Small intestine (tissue), 7 donors: ENCODE results near the gene SLC66A2. TPM values are rescaled to one million over a fixed set of nuclear protein-coding genes. Genes with fewer than 3 reads are reported as not detected.

ENCODE experiments used
- DNase-seq, 2 donors: peaks; one replicate each; pipeline versions ENCODE4 v3.0.0 to v3.0.0-alpha.2; 2013
- FAIRE-seq: peaks from 2 replicates; lab custom pipeline; 2012; peaks lifted over from hg19 to GRCh38; lab: Jason Lieb, UNC
- H3K27ac ChIP-seq, 3 donors: one replicate each; pipeline ENCODE4 v1.5.1; 2013; ENCODE audit warnings: low read length in 2 of 3, mild to moderate bottlenecking in 2 of 3, control low read depth in 1 of 3, inconsistent platforms in 1 of 3, low read depth in 1 of 3, moderate library complexity in 1 of 3
- H3K27me3 ChIP-seq, 3 donors: one replicate each; pipeline ENCODE4 v1.6.1; 2013; ENCODE audit warnings: low read length in 3 of 3, inconsistent platforms in 1 of 3; ENCODE audit not compliant: control insufficient read depth in 3 of 3, insufficient read depth in 3 of 3
- H3K36me3 ChIP-seq, 3 donors: one replicate each; pipeline ENCODE4 v1.6.1; 2013; ENCODE audit warnings: low read length in 3 of 3, inconsistent platforms in 1 of 3, low read depth in 1 of 3, mild to moderate bottlenecking in 1 of 3, moderate library complexity in 1 of 3; ENCODE audit not compliant: control insufficient read depth in 3 of 3, insufficient read depth in 2 of 3
- H3K4me1 ChIP-seq, 3 donors: one replicate each; pipeline ENCODE4 v1.6.1; 2013; ENCODE audit warnings: low read length in 2 of 3, inconsistent platforms in 1 of 3, low read depth in 1 of 3, mild to moderate bottlenecking in 1 of 3, moderate library complexity in 1 of 3; ENCODE audit not compliant: control insufficient read depth in 3 of 3, insufficient read depth in 2 of 3
- H3K4me3 ChIP-seq, 3 donors: one replicate each; pipeline ENCODE4 v1.5.1; 2013; ENCODE audit warnings: low read length in 3 of 3, control low read depth in 1 of 3, inconsistent platforms in 1 of 3, low read depth in 1 of 3, mild to moderate bottlenecking in 1 of 3, moderate library complexity in 1 of 3
- H3K9me3 ChIP-seq, 2 donors: one replicate each; pipeline ENCODE4 v1.6.1; 2013; ENCODE audit warnings: low read depth in 1 of 2, low read length in 1 of 2; ENCODE audit not compliant: control insufficient read depth in 2 of 2, insufficient read depth in 1 of 2
- WGBS, 3 donors: extraction: QIAGEN DNeasy Blood & Tissue Kit; methylation state at CpG; one replicate each; pipeline ENCODE4 v1.1.7; 2013; 5-methylcytosine and 5-hydroxymethylcytosine counted together
- polyA plus RNA-seq, 4 donors: library from polyadenylated mRNA; stranded (reverse) in 3 of 4; unstranded in 1 of 4; fragments of 200-250 nt in 3 of 4; fragments of 120-200 nt in 1 of 4; gene quantifications; one replicate each; pipeline versions ENCODE4 v1.2.1 to v1.2.3, GENCODE V29; 2013
- donor health status: healthy with polysubstance abuse.
- donor health status: control.
- donor health status: control.
- donor health status: Bipolar disorder and iron deficiency.
- donor health status: healthy.

SLC66A2 gene
- polyA plus RNA-seq, 4 donors: 15.0 to 30.3 (median 17.8) TPM

DNA sequence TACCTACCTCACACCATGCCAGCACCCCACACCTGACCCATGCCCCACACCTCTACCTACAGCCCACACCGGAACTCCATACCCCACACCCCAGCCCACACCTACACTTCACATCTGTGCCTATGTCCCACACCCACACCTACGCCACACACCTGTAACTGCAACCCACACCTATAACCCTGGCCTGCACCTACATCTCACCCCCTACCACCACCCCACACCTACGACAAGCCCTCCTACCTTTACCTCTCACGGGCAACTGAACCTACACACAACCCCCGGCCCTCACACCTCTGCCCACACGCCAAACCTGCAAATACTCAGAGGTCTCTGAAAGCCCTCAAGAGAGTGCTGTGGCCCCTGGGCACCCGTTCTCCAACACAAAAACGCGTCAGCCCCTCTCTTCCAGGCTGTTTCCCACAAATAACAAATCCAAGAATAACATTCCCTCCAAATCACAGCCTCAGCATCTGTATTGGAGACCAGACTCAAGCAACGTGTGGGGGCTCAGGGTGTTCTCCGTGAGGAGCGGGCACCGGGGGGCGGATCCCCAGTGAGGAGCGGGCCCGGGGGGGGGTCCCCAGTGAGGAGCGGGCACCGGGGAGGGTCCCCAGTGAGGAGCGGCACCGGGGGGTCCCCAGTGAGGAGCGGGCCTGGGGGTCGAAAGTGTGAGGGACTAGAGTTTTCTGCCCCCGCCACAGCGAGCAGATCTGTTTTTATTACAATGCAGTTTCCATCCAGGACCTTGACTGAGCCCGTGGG, 33.4 kb downstream of the SLC66A2 start:
- Histone ChIP-seq H3K27me3 (no peaks in the 10 kb centered on the region), H3K4me3 (no peak overlapping the region), H3K27ac (no peak overlapping the region), H3K4me1 (no peaks in the 10 kb centered on the region), H3K36me3 (peaks cover 4 to 59% (median 10%) of the 10 kb centered on the region in 3 donors), H3K9me3 (peaks cover 0 to 51% of the 10 kb centered on the region in 2 donors)
- WGBS, 3 donors: 95 to 98% (median 96%) methylated on average over 24 to 25 of the region's 25 CpGs
- FAIRE-seq: no peak
- DNase-seq: no peak

- no peak for DNase-seq
- Histone ChIP-seq H3K27ac (no peak overlapping the region), H3K4me3 (no peak overlapping the region), H3K9me3 (peaks cover 0 to 49% of the 10 kb centered on the region in 2 donors), H3K27me3 (no peaks in the 10 kb centered on the region), H3K4me1 (no peaks in the 10 kb centered on the region), H3K36me3 (peaks cover 4 to 61% (median 7%) of the 10 kb centered on the region in 3 donors)
- WGBS, 3 donors: 94 to 96% (median 96%) methylated on average over 22 to 28 of the region's 28 CpGs
- no peak for FAIRE-seq
These were observed 34.1 kb downstream of the SLC66A2 start for GRCh38 chr18:79917169-79917852.

DNA sequence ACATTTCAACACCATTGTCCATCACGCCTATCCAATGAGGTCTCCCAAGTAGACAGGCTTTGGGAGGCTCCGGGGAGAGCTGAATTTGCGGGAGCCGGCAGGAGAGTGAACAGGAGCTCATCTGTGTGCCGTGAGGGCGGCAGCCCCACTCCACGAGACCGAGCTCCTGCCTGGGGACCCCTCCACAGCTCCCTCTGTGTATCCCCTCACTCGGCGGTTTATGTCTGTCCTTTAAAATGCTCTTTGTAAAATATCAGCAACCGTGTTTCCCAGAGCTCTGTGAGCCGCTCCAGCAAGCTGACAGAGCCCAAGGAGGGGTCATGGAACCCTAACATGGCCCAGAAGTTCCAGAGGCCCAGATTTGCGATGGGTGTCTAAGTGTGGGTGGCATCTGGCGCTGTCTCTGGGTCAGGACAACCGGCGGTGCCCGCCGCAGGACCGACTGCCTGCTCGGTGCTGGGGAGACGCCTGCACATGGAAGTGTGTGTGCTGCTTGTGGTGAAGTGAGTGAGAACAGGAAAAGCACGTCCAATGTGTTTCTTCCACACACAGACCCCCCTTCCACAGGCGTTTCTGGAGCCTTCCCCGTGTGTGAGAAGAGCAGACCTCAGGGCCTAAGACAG, 34.8 kb downstream of the SLC66A2 start:
- FAIRE-seq: no peak
- Histone ChIP-seq H3K27ac (no peak overlapping the region), H3K9me3 (peaks cover 0 to 43% of the 10 kb centered on the region in 2 donors), H3K36me3 (peaks cover 4 to 56% (median 5%) of the 10 kb centered on the region in 3 donors), H3K4me1 (no peaks in the 10 kb centered on the region), H3K4me3 (no peak overlapping the region), H3K27me3 (no peaks in the 10 kb centered on the region)
- no peak for DNase-seq
- 96 to 98% (median 98%) methylated on average over 24 of the region's 24 CpGs for WGBS, 3 donors

DNA sequence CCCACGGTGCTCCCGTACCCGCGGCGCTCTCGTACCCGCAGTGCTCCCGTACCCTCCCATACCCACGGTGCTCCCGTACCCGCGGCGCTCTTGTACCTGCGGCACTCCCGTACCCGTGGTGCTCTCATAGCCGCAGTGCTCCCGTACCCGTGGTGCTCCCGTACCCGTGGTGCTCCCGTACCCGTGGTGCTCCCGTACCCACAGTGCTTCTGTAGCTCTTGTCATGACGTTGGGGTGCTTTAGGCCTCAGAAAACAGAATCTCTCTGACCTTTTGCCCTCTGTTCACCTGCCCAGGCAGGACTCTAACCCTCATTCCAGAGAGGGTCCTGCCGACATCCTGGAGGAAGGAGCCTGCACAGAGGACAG, 35.3 kb downstream of the SLC66A2 start:
- H3K27ac ChIP-seq: no peak overlapping the region
- H3K36me3 ChIP-seq: peaks cover 4 to 56% (median 5%) of the 10 kb centered on the region in 3 donors
- H3K4me1 ChIP-seq: no peaks in the 10 kb centered on the region
- H3K9me3 ChIP-seq: peaks cover 0 to 44% of the 10 kb centered on the region in 2 donors
- H3K4me3 ChIP-seq: no peak overlapping the region
- no peaks in the 10 kb centered on the region for H3K27me3 ChIP-seq
- FAIRE-seq (no peak), DNase-seq (no peak)
- 88 to 92% (median 91%) methylated on average over 23 to 26 of the region's 26 CpGs for WGBS, 3 donors

DNA sequence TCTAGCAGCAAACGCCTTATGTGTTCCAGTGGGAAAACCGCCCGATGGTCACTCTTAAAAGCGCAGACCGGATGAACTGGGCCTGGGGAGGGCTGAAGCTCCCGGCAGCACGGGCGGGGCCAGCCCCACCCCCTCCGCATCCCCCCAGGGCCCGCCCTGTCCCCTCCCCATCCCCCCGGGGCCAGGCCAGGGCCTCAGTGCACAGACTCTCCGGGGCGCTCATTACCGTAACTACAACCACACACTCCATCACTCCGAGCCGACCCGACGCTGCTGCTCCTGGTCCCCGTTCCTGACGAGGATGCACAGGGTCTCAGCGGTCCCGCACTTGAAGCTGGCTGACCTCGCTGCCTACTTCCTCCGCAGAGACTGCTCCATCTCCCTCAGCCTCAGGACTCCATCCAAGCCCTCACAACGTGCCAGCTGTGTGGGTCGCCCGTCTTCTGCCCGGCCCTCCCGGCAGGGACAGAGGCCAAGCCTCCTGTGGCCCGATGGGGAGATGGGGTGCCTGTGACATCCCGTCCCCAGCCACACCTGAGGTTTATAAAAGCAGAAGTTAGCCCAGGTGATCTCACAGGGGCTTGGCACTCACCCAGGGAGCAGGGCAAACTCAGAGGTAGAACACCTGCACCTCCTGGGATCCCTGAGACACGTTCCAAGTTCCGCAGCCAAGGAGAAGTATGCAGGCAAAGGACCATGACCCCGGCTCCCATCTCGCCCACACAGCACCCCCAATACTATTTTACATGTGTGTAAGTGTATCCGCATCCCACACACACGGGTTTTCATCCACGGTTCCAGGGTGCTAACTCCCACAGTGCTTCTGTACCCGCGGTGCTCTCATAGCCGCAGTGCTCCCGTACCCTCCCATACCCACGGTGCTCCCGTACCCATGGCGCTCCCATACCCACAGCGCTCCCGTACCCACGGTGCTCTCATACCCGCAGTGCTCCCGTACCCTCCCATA, 36.0 kb downstream of the SLC66A2 start:
- no peak for FAIRE-seq

DNA sequence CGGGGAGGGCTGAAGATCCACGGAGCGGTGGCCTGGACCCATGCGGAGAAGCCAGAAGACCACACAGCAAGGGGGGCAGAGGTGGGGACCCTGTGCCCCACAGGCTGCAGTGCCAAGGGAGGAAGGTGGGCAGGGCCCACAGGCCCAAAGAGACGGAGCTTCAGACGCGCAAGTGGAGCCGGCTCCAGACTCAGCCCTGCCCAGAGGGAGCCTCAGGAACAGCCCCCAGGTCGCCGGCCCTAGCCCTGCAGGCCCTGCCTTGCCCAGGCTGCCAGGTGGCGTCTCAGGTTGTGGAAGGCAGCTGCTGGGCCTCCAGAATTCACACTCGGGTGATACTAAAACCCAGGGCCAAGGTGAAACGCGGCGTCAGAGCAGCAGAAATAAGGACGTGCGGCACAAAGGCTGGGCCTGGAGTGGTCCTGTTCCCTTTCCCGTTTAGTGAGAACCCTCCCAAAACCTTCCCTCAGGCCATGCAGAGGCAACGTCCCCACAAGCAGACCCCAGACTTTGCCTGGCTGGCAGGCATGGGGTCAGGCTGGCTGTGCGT, 36.8 kb downstream of the SLC66A2 start:
- no peak overlapping the region for H3K4me3 ChIP-seq
- no peak for DNase-seq
- no peaks in the 10 kb centered on the region for H3K4me1 ChIP-seq
- peaks cover 4 to 59% (median 5%) of the 10 kb centered on the region in 3 donors for H3K36me3 ChIP-seq
- no peak for FAIRE-seq
- no peak overlapping the region for H3K27ac ChIP-seq
- 92 to 96% (median 96%) methylated on average over 20 of the region's 20 CpGs for WGBS, 3 donors
- peaks cover 0 to 50% of the 10 kb centered on the region in 2 donors for H3K9me3 ChIP-seq
- no peaks in the 10 kb centered on the region for H3K27me3 ChIP-seq

More for the DNA sequence above, 36.0 kb downstream of the SLC66A2 start:
- Histone ChIP-seq H3K4me3 (no peak overlapping the region), H3K27me3 (no peaks in the 10 kb centered on the region), H3K4me1 (no peaks in the 10 kb centered on the region), H3K9me3 (peaks cover 0 to 50% of the 10 kb centered on the region in 2 donors), H3K27ac (no peak overlapping the region), H3K36me3 (peaks cover 4 to 59% (median 5%) of the 10 kb centered on the region in 3 donors)
- no peak for DNase-seq
- 94 to 96% (median 96%) methylated on average over 47 to 50 of the region's 50 CpGs for WGBS, 3 donors

- Histone ChIP-seq H3K36me3 (peaks cover 4 to 51% (median 5%) of the 10 kb centered on the region in 3 donors), H3K27ac (no peak overlapping the region), H3K27me3 (no peaks in the 10 kb centered on the region), H3K4me3 (no peak overlapping the region), H3K9me3 (peaks cover 0 to 46% of the 10 kb centered on the region in 2 donors), H3K4me1 (no peaks in the 10 kb centered on the region)
- WGBS, 3 donors: 92 to 95% (median 93%) methylated on average over 27 to 28 of the region's 28 CpGs
- DNase-seq (no peak), FAIRE-seq (no peak)
These were observed 38.2 kb downstream of the SLC66A2 start for GRCh38 chr18:79912994-79913831.
